HS-27A (cell line): Measurements from ENCODE around the gene CSRP2.

Experiments used
- DNase-seq: peaks from one replicate; pipeline ENCODE4 v3.0.0-alpha.2; 2012; ENCODE audit warnings: low read depth, missing footprints

Gene CSRP2

GRCh38 chr12:76891609-76892008 lies 12.8 kb upstream of the CSRP2 start:
- no peak for DNase-seq

DNA sequence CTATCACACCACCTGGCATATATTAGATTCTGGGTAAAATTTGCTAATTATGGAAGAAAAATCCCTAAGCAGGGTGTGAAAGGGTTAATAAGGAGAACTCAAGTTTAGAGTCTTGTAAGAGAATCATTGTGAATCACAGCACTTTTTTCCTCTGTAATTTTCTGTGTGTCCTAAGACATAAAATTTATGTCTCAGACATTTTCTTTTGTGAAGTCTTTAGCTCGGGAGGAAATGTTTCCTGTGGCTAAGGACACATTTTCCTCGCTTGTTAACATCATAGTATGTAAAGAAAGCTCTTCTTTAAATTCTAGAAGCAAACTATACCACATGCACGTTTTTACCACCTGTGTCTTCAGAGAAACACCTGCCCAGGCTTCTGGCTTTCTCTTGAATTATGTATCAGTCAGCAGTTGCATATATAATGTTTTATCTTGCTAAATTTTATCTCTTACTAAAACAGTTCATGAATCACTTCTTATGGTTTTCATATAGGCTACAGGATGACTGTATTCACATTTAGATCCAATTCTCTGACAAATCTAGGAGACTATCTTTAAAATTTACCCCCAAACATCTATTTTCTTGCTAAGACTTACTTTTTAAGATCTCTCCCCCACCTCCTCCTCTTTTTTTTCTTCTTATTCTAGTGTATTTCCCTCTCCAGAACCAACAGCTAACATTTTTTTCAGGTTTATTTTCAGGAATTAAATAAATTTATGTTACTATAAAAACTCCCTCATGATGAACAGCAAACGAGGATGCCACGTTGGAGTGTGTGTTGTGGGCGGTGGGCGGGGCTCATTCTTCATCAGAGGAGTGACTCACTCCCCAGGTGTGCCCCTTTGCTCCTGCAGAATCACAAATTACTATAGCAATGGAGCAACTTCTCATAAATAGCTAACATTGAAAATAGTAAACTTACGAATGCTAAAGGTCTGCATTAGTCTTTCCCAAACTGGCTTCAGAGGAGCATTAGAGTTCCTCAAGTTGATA lies 11.6 kb upstream of the CSRP2 start:
- no peak for DNase-seq

DNA sequence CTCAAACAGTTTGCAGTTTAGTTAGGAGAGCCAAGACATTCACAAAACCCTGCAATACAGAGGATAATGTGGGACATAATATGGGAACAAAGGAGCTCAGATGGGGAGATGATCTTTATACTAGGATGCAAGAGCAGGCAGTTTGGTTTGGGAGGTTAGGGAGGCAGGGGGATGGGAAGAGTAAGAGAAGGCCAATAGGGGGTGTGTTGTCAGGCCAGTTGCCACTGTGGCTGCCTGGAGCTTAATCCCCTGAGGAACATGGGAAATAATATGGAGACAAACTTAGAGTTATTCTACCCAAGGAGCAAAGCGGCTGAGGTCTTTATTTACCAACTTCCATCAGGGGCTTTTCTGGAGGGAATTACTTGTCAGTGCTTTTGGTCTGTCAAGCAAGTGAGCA lies 10.0 kb upstream of the CSRP2 start:
- DNase-seq = no peak

GRCh38 chr12:76883811-76884210 lies 5.0 kb upstream of the CSRP2 start:
- DNase-seq = no peak

DNA sequence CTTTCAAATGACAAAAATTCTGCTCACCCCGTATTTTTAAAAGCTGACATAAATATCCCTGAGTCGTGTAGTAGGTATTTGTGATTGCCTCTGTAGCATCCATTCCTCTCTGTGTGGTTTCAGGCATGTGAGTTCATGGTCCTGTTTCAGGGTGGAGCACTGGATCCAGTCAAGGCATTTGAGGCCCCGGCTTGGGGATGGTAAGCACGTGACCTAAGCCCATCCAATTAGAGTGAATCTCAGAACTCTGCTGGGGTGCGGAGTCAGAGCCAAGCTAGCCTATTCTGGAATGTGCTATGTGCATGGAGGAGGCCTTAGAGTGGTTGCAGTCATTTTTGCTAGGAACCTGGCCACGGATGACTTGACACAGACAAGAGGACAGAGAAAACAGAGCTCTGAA lies 4.3 kb upstream of the CSRP2 start:
- no peak for DNase-seq

DNA sequence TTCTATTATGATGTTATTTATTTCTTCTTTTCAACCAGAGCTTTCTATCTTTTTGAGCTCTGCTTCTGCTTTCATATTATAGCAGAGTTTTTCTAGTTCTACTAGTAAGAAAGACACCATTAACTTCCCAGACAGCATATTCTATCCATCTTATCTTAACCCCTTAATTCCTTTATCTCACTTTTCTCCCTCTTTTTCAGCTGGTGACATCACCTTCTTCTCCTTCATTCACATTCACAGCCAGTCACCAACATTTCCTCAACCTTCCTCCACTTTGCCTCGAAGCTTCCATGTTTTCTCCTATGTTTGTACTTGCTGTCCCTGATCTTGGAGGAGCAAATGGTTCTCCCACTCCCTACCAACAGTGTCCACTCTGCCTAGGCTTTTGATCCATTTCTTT lies 3.5 kb upstream of the CSRP2 start:
- no peak for DNase-seq

GRCh38 chr12:76881142-76881541 lies 2.3 kb upstream of the CSRP2 start:
- DNase-seq = no peak

DNA sequence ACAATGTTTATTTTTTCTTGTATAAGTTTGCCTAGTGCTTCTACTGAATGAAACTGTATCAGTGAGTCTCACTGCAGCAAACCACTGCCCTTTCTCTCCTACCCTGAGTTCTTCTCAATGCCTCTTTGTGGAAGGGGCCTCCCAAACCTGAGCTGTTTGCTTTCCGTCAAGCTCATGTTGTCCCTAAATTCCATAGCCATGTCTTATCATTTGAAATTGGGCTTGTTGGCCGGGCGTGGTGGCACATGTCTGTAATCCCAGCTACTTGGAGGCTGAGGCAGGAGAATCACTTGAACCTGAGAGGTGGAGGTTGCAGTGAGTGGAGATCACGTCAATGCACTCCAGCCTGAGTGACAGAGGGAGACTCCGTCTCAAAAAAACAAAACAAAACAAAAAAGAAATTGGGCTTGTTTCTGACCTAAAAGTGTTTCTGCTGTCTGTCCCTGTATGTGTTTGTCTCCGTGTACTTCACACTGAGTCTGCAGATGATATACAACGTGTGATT lies 1.8 kb upstream of the CSRP2 start:
- no peak for DNase-seq

GRCh38 chr12:76879710-76880518 lies 1.1 kb upstream of the CSRP2 start:
- no peak for DNase-seq

DNA sequence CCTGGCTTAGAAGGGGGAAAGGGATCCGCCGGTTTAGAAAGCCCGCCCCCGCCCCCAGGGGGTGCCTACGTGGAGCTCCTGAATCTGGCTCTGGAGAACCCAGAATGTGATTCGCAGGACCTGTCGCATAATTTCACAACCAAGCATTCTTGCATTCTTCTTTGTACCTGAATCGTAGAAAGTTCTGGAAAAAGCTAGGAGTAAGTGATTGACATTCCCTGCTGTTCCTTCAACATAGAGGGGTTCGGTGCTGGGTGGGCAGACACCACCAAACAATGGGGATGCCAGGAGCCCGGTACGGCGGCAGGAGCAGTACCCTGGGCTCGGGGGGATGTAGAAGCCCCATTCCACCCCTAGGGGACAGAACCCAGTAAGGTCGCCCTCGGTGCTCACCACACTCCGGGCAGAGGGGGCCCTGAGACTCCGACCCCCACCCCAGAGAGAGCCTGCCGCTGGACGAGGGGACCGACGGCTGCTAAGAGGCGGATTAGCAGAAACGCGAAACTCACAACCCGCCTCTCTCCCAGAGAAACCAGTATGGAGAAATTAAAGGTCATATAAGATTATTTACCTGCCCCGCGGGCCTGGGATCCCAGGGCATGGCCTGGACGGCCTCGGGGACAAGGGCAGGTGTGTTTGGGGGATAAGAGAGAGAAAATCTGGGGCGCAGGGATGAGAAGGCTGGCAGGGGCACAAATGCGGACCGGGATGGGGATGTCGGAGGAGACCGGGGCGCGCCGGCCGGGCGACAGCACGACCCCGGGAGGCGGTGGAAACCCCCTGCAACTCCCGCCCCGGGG lies 520 bp downstream of the CSRP2 start:
- DNase-seq = no peak

- DNase-seq = no peak
Observed at GRCh38 chr12:76876696-76877229, 2.1 kb downstream of the CSRP2 start.

GRCh38 chr12:76874491-76875190 lies 4.2 kb downstream of the CSRP2 start:
- DNase-seq = no peak

DNA sequence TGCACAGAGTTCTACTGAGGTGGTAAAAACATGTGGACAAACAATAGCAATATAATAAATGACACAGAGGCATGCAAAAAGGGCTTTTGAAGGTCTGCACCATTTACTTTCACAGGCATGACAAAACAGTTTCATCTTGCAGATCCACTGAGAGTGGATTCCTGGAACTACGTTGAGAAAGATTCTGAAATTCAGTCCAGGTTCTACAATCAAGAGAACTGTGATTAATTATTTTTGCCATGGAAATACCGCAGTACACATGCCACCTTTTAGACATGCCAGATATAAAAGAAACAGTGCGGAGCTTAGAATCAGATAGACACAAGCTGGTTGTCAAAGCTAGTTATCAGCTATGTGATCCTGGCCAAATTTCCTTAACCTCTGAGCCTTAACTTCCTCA lies 4.8 kb downstream of the CSRP2 start:
- no peak for DNase-seq

GRCh38 chr12:76872415-76872814 lies 6.4 kb downstream of the CSRP2 start:
- DNase-seq = no peak

DNA sequence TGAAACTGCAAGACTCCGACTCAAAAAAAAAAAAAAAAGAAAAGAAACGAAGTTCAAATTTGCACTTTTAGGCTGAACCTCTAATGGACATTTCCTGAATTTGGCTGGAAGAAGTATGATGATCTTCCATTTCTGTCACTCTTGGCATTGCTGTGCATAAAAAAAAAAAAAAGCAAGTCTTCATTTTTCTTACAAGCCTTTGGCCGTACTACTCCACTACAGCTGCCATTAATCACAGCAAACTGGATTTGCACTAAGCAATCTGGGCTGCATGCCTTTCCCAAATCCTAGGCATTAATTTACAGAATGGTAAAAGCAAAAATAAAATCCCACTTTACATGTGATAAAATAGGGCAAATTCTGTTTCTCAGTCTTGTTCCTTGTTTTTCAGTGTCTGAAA lies 7.1 kb downstream of the CSRP2 start:
- no peak for DNase-seq

- no peak for DNase-seq
Observed at GRCh38 chr12:76871082-76871481, 7.7 kb downstream of the CSRP2 start.

- DNase-seq = no peak
Observed at GRCh38 chr12:76866726-76867125, 12.1 kb downstream of the CSRP2 start.

GRCh38 chr12:76866151-76866567 lies 12.7 kb downstream of the CSRP2 start:
- DNase-seq = no peak

GRCh38 chr12:76864791-76865400 lies 13.9 kb downstream of the CSRP2 start:
- no peak for DNase-seq

GRCh38 chr12:76863837-76864236 lies 15.0 kb downstream of the CSRP2 start:
- no peak for DNase-seq
